ENCODE results near the gene NOTO.

The NOTO gene

DNA sequence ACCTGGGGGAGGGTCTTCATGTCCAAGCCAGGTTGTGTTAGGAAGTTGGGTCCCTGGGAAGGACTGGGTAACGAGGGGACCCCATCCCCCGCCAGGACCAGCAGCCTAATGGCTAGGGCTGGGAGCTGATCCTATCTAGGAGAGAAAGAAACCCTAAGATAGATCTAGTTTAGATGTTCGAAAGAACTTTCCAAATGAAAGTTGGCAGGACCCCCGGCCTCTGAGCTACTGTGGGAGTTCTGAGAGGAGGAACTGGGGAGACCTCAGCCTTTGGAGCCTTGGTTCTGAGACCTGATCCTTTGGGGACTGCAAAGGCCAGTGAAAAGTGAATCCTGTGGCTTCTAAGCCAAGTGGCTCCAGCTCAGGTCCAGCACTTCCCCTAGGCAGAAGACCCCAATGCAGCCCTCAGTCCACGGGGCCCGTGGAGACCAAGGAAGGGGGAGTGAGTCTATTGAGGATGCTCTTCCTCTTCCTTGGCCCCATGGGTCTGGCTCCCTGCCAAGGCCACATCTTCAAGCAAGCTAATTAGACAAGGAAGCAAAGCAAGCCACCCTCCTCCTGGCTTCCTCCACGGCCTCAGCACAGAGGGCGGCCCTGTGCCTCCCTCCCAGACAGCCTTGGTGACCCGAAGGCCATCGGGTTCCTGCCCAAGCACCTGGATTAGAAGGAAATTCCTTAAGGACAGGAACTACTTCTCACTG lies 55.2 kb downstream of the NOTO start:
- no peak for DNase-seq (ENCODE audit: low spot score)

DNA sequence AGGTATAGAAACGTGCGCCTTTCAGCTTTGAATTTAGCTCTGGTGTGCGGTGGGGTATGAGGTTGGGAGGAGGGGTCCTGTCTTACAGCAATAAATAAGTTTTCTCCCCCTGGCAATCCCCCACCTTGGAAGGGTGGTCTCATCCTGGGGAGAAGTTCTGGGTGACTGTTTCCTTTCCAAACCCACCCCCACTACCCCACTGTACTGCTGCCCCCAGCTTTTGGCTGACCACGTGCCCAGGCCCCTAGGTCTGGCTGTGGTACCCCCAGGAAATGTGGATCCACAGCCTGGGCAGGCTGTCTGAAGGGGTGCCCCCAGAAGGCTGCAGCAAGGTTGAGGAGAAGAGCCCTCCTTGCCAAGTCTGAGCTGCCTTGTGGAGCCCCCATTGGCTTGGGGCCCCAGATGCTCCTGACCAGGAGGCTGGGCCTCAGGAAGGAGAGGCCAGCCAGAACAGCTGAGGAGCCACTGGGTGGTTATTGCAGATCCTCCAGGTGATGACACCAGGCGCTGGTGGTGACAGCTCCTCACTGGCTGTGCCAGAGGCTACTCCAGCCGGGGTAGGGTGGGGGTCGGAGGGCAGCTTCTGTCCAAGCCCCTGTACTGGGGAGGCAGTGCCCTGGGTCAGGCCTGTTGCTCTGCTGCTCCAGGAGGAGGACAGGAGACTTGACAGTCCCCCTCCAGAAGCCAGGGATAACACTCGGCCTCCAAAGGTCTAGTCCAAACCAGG lies 56.0 kb downstream of the NOTO start:
- no peak for DNase-seq (ENCODE audit: low spot score)

- no peak for DNase-seq (ENCODE audit: low spot score)
Measured at GRCh38 chr2:73258913-73259215, 56.5 kb downstream of the NOTO start.

- DNase-seq (ENCODE audit: low spot score), result no peak
Measured at GRCh38 chr2:73259276-73259675, 56.9 kb downstream of the NOTO start.

- DNase-seq (ENCODE audit: low spot score), result no peak
Measured at GRCh38 chr2:73259704-73260337, 57.4 kb downstream of the NOTO start.

DNA sequence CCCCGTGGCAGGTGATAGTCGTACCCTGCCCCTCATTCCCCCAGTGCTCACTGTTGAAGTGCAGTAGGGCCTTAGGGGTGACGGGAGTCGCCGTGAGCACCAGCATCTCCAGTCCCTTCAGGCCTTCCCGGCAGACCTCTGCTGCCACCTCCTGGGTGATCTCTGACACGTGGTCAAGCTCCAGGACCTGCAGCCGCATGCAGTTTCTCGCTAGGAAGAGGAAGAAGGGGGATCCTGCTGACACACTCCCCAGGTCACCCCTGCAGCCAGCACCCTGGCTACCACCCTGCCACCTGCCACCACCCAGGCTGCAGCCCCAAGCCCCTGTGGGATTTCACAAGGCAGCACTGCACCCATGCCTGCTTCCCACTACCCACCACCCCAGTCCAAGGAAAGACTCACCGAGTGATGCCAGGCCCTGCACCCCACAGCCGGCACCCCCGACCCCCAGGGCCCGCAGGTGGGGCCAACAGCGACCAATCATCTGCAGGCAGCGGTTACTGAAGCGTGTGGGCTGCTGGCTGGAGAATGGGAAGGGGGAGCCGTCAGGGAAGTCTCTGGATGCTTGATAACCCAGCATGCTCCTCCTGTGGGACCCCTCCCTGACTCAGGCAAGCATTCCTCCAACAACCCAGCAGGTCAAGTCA lies 58.1 kb downstream of the NOTO start:
- peak; percentile 63 for DNase-seq (ENCODE audit: low spot score)

Measured in kidney tubule cell (primary cell).